Keratinocyte (primary cell): ENCODE measurements around the gene ADAMTS13. TPM values are rescaled to one million over a fixed set of nuclear protein-coding genes. Genes with fewer than 3 reads are reported as not detected.

Experiments
- DNase-seq: peaks from one replicate; pipeline ENCODE4 v3.0.0-alpha.2; 2011; ENCODE audit warnings: low read depth, missing footprints, low spot score
- FAIRE-seq: peaks from 2 replicates; lab custom pipeline; 2011; peaks lifted over from hg19 to GRCh38; lab: Jason Lieb, UNC
- H2AFZ ChIP-seq: 2 replicates; pipeline ENCODE4 v1.6.0; 2012; ENCODE audit warnings: low read length, control low read depth, inconsistent platforms; ENCODE audit not compliant: control insufficient read depth
- H3K27ac ChIP-seq: 2 replicates; pipeline ENCODE4 v1.5.1; 2011; ENCODE audit warnings: low read length; ENCODE audit not compliant: control insufficient read depth, insufficient read depth
- H3K27me3 ChIP-seq: 3 replicates; pipeline ENCODE4 v1.6.0; 2011; ENCODE audit warnings: low read length; ENCODE audit not compliant: control insufficient read depth, insufficient read depth; ENCODE audit errors: extremely low read depth
- H3K36me3 ChIP-seq, 2 experiments: 2 replicates in 1 of 2; 3 replicates in 1 of 2; pipeline ENCODE4 v1.5.1; 2011; ENCODE audit warnings: low read length in 2 of 2, mild to moderate bottlenecking in 1 of 2; ENCODE audit not compliant: control insufficient read depth in 2 of 2, insufficient read depth in 2 of 2; ENCODE audit errors: extremely low read depth in 1 of 2
- H3K4me1 ChIP-seq: 3 replicates; pipeline ENCODE4 v1.5.1; 2011; ENCODE audit warnings: low read length; ENCODE audit not compliant: control insufficient read depth, insufficient read depth; ENCODE audit errors: extremely low read depth
- H3K4me2 ChIP-seq: 3 replicates; pipeline ENCODE4 v1.6.0; 2011; ENCODE audit warnings: low read depth, low read length; ENCODE audit not compliant: control insufficient read depth, insufficient read depth; ENCODE audit errors: extremely low read depth
- H3K4me3 ChIP-seq, 3 experiments: fragments of 200-600 bp in 1 of 3; sonication (generic) in 1 of 3; 2 replicates in 2 of 3; 3 replicates in 1 of 3; pipeline ENCODE4 v1.5.1; 2011 to 2016; ENCODE audit warnings: low read length in 3 of 3, mild to moderate bottlenecking in 3 of 3, control low read depth in 2 of 3, inconsistent platforms in 1 of 3, low read depth in 1 of 3, mixed read lengths in 1 of 3, mixed run types in 1 of 3, moderate library complexity in 1 of 3; ENCODE audit not compliant: control insufficient read depth in 2 of 3, insufficient read depth in 2 of 3; ENCODE audit errors: extremely low read depth in 1 of 3
- H3K79me2 ChIP-seq: 2 replicates; pipeline ENCODE4 v1.6.0; 2012; ENCODE audit warnings: low read length; ENCODE audit not compliant: control insufficient read depth, insufficient read depth
- H3K9ac ChIP-seq: 3 replicates; pipeline ENCODE4 v1.6.0; 2011; ENCODE audit warnings: low read length; ENCODE audit not compliant: control insufficient read depth, insufficient read depth; ENCODE audit errors: extremely low read depth
- H3K9me1 ChIP-seq: 3 replicates; pipeline ENCODE4 v1.6.0; 2011; ENCODE audit warnings: low read length; ENCODE audit not compliant: control insufficient read depth, insufficient read depth; ENCODE audit errors: extremely low read depth
- H3K9me3 ChIP-seq: 2 replicates; pipeline ENCODE4 v1.5.1; 2012; ENCODE audit warnings: low read depth, low read length; ENCODE audit not compliant: control insufficient read depth
- H4K20me1 ChIP-seq: 3 replicates; pipeline ENCODE4 v1.6.0; 2011; ENCODE audit warnings: low read length; ENCODE audit not compliant: control insufficient read depth, insufficient read depth; ENCODE audit errors: extremely low read depth
- CTCF ChIP-seq, 3 experiments: IDR thresholded peaks in 1 of 3; conservative IDR thresholded peaks in 1 of 3; optimal IDR thresholded peaks in 1 of 3; 2 replicates in 2 of 3; 3 replicates in 1 of 3; pipeline versions ENCODE3 to v1.5.1; 2011; ENCODE audit warnings: low read length in 3 of 3, mild to moderate bottlenecking in 3 of 3, moderate library complexity in 2 of 3, control low read depth in 1 of 3, inconsistent platforms in 1 of 3; ENCODE audit not compliant: insufficient read depth in 2 of 3; ENCODE audit errors: extremely low read depth in 1 of 3
- EZH2 ChIP-seq: IDR thresholded peaks from one replicate; pipeline ENCODE4 v1.6.1; 2012; ENCODE audit warnings: inconsistent platforms, mild to moderate bottlenecking, low read length, moderate library complexity
- dilution Hi-C: fragments of 300-500 bp; cut with MboI; formaldehyde crosslinking; loops from one replicate; pipeline ENCODE4 v1.7.0; 2020; ENCODE audit warnings: low sequenced_read_pairs; ENCODE audit not compliant: extremely low pct_ligation_motif_present
- polyA plus RNA-seq, 5 experiments: library from polyadenylated mRNA; depleted of rRNA in 3 of 5; stranded (reverse) in 3 of 5; stranded (forward) in 1 of 5; unstranded in 1 of 5; fragments of >200 nt; gene quantifications; 1 replicate in 1 of 5; 2 replicates in 3 of 5; 3 replicates in 1 of 5; pipeline versions ENCODE4 v1.2.1 to v1.2.3, GENCODE V29; 2011 to 2012; ENCODE audit warnings: missing spikeins in 2 of 5, low read depth in 1 of 5, low replicate concordance in 1 of 5

ADAMTS13 gene
- polyA plus RNA-seq, 1 donor (not counting 4 experiments of a cell fraction or from before 2014, with no cell fraction given) = 1.1 TPM

GRCh38 chr9:133428617-133429101 is 6.5 kb downstream of the ADAMTS13 start:
- Histone ChIP-seq H3K27ac (no peak overlapping the region), H3K9ac (no peak overlapping the region), H3K79me2 (no peaks in the 10 kb centered on the region), H3K9me1 (no peaks in the 10 kb centered on the region), H3K4me2 (peak overlapping the region; percentile 37), H3K27me3 (peaks cover 19% of the 10 kb centered on the region), H3K4me3 (peak overlapping the region in 2 of 3 experiments; percentile 23 to 29), H2AFZ (no peak overlapping the region), H4K20me1 (no peaks in the 10 kb centered on the region), H3K4me1 (no peaks in the 10 kb centered on the region), H3K36me3 (no peaks in the 10 kb centered on the region), H3K9me3 (no peaks in the 10 kb centered on the region)
- dilution Hi-C loops = no loop called here
- TF ChIP-seq CTCF (optimal IDR thresholded peaks at IDR 0.05 in 1 of 3, IDR thresholded peaks at IDR 0.05 in 1 of 3, conservative IDR thresholded peaks at IDR 0.05 in 1 of 3; ENCODE audit: extremely low read depth in 1 of 3, insufficient read depth in 2 of 3, low read length in 3 of 3) = no peak
- no peak for DNase-seq
- FAIRE-seq = no peak

- no peaks in the 10 kb centered on the region for H4K20me1 ChIP-seq
- no peak overlapping the region for H3K9ac ChIP-seq
- no peaks in the 10 kb centered on the region for H3K36me3 ChIP-seq
- TF ChIP-seq EZH2 = no peak
- TF ChIP-seq CTCF (optimal IDR thresholded peaks at IDR 0.05 in 1 of 3, IDR thresholded peaks at IDR 0.05 in 1 of 3, conservative IDR thresholded peaks at IDR 0.05 in 1 of 3; ENCODE audit: extremely low read depth in 1 of 3, insufficient read depth in 2 of 3, low read length in 3 of 3) = no peak
- no peaks in the 10 kb centered on the region for H3K79me2 ChIP-seq
- FAIRE-seq (no peak), DNase-seq (no peak)
- H3K4me2 ChIP-seq = no peak overlapping the region
- H2AFZ ChIP-seq = no peak overlapping the region
- H3K27me3 ChIP-seq = peaks cover 19% of the 10 kb centered on the region
- H3K27ac ChIP-seq = no peak overlapping the region
- no peak overlapping the region for H3K4me3 ChIP-seq
- H3K9me3 ChIP-seq = no peaks in the 10 kb centered on the region
- no peaks in the 10 kb centered on the region for H3K4me1 ChIP-seq
- dilution Hi-C loops = no loop called here
- no peaks in the 10 kb centered on the region for H3K9me1 ChIP-seq
Measured at GRCh38 chr9:133429214-133429613, 7.0 kb downstream of the ADAMTS13 start.
